Activated naive CD8-positive, alpha-beta T cell treated with anti-CD3 and anti-CD28 coated beads, Interleukin-2, amount 10 ng/mL, durations not matched to agents 7 days and 5 days (primary cell): ENCODE measurements around the gene CCDC71L. TPM values are rescaled to one million over a fixed set of nuclear protein-coding genes. Genes with fewer than 3 reads are reported as not detected.
"Not testable (repeated sequence)": the region's sequence is repeated elsewhere in the genome, so short reads cannot be mapped to it uniquely, and the experiment has no call there.

ENCODE experiments used
- ATAC-seq: fragments of 150-1000 bp; cut with Tn5 transposase; one replicate; pipeline ENCODE4 v1.10.0; 2021; ENCODE audit warnings: low read depth, moderate library complexity
- POLR2A ChIA-PET: fragments of 350-600 bp; sonication (Branson Sonifier 250); formaldehyde crosslinking; loops from one replicate; lab custom pipeline; 2021; ENCODE audit warnings: antibody characterized with exemption; lab: Charles Lee
- DNase-seq: peaks from one replicate; pipeline ENCODE4 v3.0.0; 2021
- H3K27ac Mint-ChIP-seq: one replicate; pipeline ENCODE4 v1.8.0; 2022; ENCODE audit warnings: mild to moderate bottlenecking, mixed read lengths
- H3K27me3 Mint-ChIP-seq: one replicate; pipeline ENCODE4 v1.8.0; 2022; ENCODE audit warnings: mild to moderate bottlenecking, moderate library complexity, mixed read lengths
- H3K36me3 Mint-ChIP-seq: one replicate; pipeline ENCODE4 v1.8.0; 2021; ENCODE audit warnings: mild to moderate bottlenecking, mixed read lengths
- H3K4me1 Mint-ChIP-seq: one replicate; pipeline ENCODE4 v1.8.0; 2021; ENCODE audit warnings: mixed read lengths
- H3K4me3 Mint-ChIP-seq: one replicate; pipeline ENCODE4 v1.8.0; 2022; ENCODE audit warnings: mild to moderate bottlenecking, moderate library complexity, mixed read lengths
- H3K9me3 Mint-ChIP-seq: one replicate; pipeline ENCODE4 v1.8.0; 2021; ENCODE audit warnings: mixed read lengths
- total RNA-seq, 2 experiments: library from RNA; stranded (reverse); gene quantifications; one replicate each; pipeline ENCODE4 v1.2.3, GENCODE V29; 2021

CCDC71L gene
- total RNA-seq, result 10 to 100 TPM; 20.5 to 22.3 TPM

DNA sequence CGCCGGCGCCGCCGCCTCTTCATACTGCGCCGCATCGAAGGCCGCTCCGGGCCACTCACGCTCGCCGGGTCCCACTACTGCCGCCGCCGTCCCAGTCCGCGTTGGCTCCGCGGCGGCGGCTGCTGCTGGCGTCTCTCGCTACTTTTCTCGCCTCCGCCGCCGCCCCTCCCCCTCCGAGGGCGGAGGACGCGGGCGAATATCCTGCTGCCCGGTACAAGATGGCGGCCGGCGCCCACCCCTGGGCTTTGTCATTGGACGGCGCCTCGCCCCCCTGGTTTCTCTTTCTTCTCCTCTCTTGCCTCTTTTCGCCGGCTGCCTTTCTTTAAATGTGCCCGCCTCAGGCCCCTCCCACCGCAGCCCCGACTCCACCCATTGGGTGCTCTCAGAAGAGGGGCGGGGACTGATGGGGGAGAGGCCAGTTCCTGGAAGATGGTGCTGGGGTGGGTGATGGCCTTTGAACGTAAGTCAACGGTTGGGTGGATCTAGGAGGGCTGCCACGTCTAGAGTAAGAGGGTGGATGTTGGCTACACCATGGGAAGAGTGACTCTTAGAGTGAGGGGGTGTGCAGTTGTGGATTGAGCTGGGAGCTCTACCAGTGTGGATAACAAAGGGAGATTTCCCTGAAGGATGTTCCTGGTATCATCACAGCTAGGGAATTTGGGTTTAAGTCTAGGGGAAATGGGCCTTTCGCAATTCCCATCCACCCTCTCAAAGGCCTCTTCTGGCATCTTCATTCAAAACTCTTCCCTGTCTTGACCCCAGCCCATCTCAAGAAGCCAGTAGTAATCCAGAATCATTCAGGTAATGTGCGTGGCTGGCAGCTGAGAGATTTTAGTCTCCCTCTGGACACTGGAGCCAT is at the start of gene CCDC71L:
Gene CCDC71L, minus strand, starts transcription at position 297 of the 859 bp plus-strand sequence. Its CDS starts 262 bp downstream, at position 35.
- Mint-ChIP-seq H3K27me3 (peaks cover 5% of the 10 kb centered on the region), H3K4me3 (peak within 1 kb of the TSS; percentile 94), H3K27ac (peak within 1 kb of the TSS; percentile 90), H3K4me1 (peaks cover 22% of the 10 kb centered on the region), H3K36me3 (peaks cover 2% of the 10 kb centered on the region), H3K9me3 (peaks cover 2% of the 10 kb centered on the region)
- peak; percentile 95 for DNase-seq
- POLR2A ChIA-PET, result interaction anchor here (0.6 to 2.1 kb wide), 8 partner anchors 58 to 590 kb away, joined by 3 to 15 read pairs (median 3); partner anchors contain the start of gene NAMPT
- ATAC-seq, result peak; percentile 80

DNA sequence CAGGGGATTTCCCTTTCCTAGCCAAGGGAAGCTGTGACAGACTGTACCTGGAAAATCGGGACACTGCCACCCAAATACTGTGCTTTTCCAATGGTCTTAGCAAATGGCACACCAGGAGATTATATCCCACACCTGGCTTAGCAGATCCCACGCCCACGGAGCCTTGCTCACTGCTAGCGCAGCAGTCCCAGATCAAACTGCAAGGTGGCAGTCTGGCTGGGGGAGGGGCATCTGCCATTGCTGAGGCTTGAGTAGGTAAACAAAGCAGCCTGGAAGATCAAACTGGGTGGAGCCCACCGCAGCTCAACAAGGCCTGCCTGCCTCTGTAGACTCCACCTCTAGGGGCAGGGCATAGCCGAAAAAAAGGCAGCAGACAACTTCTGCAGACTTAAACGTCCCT is 48.6 kb upstream of the CCDC71L start:
- H3K4me3 Mint-ChIP-seq, H3K27ac Mint-ChIP-seq, H3K36me3 Mint-ChIP-seq, POLR2A ChIA-PET, DNase-seq, ATAC-seq, H3K27me3 Mint-ChIP-seq, H3K4me1 Mint-ChIP-seq, H3K9me3 Mint-ChIP-seq: not testable (repeated sequence)

DNA sequence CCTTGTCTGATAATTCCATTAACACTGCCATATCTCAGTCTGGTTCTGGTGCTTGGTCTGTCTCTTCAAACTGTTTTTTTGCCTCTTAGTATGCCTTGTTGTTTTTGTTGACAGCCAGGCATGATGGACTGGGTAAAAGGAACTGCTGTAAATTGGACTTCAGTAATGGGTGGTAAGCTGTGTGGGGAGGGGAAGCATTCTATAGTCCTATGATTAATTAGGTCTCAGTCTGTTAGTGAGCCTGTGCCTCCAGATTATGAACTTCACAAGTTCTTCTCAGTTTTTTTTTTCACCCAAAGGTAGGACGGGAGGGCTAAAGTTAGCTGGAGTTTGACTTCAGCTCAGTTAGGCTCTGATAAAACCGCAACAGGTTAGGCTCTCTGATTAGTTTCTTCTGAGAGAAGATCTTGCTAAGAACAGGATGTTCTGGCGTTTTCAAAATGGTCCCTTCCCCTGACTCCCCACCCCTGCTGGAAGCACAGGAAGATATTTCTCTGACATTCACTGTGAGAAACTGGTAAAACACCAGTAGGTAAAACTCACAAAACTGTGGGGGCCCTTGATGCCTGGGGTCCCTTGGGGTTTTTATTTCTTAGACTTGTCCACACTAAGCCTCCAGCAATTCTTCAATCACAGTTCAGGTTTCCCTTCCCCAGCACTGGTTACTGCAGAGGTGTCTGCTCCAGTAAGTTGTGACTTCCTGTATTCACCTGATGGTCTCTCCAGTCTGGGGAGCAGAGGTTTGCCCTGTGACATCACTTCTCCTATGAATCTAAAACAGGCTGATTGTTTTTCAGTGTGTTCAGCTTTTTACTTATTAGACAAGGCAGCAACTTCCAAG is 43.3 kb upstream of the CCDC71L start:
- peak; percentile 78 for ATAC-seq
- POLR2A ChIA-PET, result no interaction called here
- DNase-seq, result no peak
- Mint-ChIP-seq H3K36me3 (no peaks in the 10 kb centered on the region), H3K4me3 (no peak overlapping the region), H3K27ac (no peak overlapping the region), H3K4me1 (peaks cover 3% of the 10 kb centered on the region), H3K27me3 (peaks cover 6% of the 10 kb centered on the region), H3K9me3 (peaks cover under 1% of the 10 kb centered on the region)

DNA sequence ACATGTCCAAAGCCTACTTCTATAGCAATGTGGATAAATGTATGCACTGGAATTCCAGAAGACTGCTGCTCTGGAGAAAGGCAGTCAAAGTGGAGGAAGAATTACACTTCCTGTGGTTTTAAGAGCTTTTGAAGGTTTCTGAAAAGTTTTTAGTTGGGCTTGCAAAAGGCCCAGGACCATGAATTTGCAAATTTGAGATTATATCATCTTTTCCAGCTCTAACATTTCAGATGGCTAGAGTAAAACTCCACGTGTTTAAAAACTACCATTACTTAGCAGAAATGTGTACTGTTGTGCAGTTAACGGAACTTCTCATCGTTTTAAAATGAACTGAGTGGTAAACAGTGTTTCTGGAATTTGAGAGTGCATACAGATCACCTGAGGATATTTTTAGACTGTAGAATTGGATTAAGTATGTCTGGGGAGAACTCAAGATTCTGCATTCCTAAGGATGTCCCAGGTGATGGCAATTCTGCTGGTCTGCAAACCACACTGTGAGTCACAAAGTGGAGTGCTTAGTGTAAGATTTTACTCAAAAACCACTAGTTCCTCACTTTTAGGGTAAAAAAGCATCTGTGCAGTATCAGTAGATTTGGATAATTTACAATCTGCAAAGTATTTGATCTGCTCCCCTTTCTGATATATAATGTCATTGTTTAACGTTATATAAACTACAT is 32.9 kb upstream of the CCDC71L start:
- ATAC-seq, result no peak
- H3K36me3 Mint-ChIP-seq, result no peaks in the 10 kb centered on the region
- POLR2A ChIA-PET, result no interaction called here
- H3K9me3 Mint-ChIP-seq, result no peaks in the 10 kb centered on the region
- no peak overlapping the region for H3K27ac Mint-ChIP-seq
- peaks cover 10% of the 10 kb centered on the region for H3K4me1 Mint-ChIP-seq
- H3K4me3 Mint-ChIP-seq, result no peak overlapping the region
- no peaks in the 10 kb centered on the region for H3K27me3 Mint-ChIP-seq
- DNase-seq, result no peak

DNA sequence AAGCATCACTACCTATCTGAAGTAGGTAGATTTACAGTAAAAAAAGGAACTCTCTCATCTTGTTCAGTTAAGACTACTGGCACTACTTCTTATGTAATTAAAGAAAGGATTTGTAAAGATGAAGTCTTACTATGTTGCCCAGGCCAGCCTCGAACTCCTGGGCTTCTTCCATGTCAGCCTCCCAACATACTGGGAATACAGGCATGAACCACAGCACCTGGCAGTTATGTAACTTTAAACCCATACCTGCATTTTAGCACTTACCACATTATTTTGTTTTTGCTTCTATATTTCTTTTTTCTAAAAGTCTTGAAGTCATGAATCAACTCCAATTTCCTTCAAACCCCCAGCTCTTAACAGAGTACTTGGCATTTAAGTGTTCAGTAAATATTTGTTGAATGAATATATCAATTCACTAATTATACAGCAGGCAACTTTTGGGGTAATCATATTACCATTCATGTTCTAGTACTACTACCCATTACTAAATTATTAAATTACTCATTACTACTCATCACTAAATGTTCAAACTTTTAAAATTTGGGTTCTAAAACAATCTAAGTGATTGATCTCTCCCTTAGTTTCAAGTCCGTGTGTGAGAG is 31.6 kb upstream of the CCDC71L start:
- H3K9me3 Mint-ChIP-seq, result peaks cover 6% of the 10 kb centered on the region
- peaks cover 5% of the 10 kb centered on the region for H3K36me3 Mint-ChIP-seq
- no peak overlapping the region for H3K27ac Mint-ChIP-seq

DNA sequence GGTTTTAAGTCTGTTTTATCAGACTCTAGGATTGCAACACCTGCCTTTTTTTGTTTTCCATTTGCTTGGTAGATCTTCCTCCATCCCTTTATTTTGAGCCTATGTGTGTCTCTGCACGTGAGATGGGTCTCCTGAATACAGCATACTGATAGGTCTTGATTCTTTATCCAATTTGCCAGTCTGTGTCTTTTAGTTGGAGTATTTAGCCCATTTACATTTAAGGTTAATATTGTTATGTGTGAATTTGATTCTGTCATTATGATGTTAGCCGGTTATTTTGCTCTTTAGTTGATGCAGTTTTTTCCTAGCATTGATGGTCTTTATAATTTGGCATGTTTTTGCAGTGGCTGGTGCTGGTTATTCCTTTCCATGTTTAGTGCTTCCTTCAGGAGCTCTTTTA is 27.2 kb upstream of the CCDC71L start:
- H3K4me1 Mint-ChIP-seq, DNase-seq, H3K27me3 Mint-ChIP-seq, POLR2A ChIA-PET, H3K4me3 Mint-ChIP-seq, H3K27ac Mint-ChIP-seq, H3K36me3 Mint-ChIP-seq, ATAC-seq: not testable (repeated sequence)
- H3K9me3 Mint-ChIP-seq, result peaks cover 14% of the 10 kb centered on the region

More for the DNA sequence above, 31.6 kb upstream of the CCDC71L start:
- POLR2A ChIA-PET, result no interaction called here
- DNase-seq, result no peak
- Mint-ChIP-seq H3K4me1 (peaks cover 13% of the 10 kb centered on the region), H3K27me3 (no peaks in the 10 kb centered on the region), H3K4me3 (no peak overlapping the region)
- ATAC-seq, result no peak

DNA sequence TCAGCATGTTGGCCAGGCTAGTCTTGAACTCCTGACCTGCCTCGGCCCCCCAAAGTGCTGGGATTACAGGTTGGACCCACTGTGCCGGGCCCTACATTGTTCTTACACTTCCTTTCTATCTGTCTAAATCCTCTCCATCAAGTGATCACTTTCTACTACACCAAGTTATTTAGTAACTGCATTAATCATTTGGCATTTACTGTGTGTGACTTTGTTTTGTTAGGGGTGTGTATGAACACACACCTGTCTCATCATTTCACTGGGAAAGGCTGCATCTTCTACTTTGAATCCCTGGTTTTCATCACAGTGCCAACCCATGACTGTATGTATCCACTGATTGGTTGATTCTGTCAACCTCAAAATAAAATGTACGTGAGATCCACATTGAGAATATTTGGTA is 23.0 kb upstream of the CCDC71L start:
- Mint-ChIP-seq H3K36me3 (peaks cover 6% of the 10 kb centered on the region), H3K27me3 (peaks cover 2% of the 10 kb centered on the region), H3K9me3 (peaks cover 14% of the 10 kb centered on the region), H3K4me3 (no peak overlapping the region), H3K27ac (no peak overlapping the region), H3K4me1 (peaks cover 12% of the 10 kb centered on the region)
- POLR2A ChIA-PET, result no interaction called here
- DNase-seq, result no peak
- no peak for ATAC-seq

DNA sequence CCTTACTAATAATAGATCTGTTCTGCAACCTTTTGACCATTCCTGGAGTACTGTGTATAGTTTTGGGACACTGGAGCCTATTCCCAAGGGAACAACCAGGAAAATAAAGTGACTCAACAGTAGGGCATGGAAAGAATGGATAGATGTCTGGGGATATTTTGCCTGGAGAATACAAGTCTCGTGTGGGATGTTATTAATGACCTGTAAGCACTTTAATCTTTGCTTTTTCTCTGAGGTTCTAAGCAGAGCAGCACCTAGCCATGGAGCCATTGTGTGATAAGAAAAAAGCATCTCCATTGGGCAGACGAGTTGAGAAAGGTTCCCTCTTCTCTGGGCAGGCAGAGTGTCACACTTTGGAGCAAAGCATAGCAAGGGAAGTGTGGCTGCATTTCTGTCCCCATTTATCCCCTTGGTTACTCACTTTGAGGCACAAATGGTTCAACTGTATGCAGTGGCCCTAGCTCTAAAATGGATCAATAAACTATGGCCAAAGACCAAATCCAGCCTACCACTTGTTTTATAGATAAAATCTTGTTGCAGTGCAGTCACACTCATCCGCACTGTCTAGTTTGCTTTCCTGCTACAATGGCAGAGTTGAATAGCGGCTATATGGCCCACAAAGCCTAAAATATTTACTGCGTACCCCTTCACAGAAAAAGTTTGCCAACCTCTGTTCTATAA is 21.0 kb upstream of the CCDC71L start:
- POLR2A ChIA-PET, result no interaction called here
- H3K27me3 Mint-ChIP-seq, result peaks cover 2% of the 10 kb centered on the region
- no peak overlapping the region for H3K4me3 Mint-ChIP-seq
- H3K4me1 Mint-ChIP-seq, result peaks cover 9% of the 10 kb centered on the region
- H3K27ac Mint-ChIP-seq, result no peak overlapping the region
- no peak for ATAC-seq
- peaks cover 1% of the 10 kb centered on the region for H3K36me3 Mint-ChIP-seq
- peaks cover 8% of the 10 kb centered on the region for H3K9me3 Mint-ChIP-seq
- no peak for DNase-seq

DNA sequence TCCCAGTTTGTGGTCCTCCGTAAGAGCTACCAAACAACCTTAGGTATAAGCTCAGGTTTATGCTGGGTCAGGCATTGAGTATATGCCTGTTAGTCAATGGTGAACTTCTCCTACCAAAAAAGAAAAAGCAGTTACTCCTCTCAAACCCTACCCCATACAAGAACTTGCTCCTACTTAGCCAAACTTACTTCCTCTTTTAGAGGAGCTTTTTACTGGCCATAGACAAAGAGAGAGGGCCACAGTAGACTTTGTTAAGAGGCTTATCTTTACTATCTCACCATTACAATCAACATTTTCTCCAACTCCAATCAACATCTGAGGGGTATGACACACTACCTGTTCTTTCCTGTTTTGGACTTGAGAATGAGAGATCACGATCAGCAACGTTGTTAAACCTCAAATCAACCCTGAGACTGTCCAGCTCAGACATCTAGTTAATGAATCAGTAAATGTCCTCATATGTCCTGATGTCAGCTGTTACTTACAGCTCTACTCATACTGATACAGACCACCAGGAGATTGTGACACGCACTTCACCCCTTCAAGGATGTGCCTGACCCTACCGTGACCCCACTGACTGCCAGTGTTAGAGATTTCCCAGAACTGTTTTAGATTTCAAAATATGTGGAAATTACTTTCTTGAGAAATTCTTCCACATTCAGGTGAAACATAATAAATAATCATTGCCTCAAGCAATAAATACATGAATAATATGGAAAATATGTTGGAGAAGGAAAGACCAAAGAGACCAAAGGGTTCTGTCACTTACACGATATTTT is 18.4 kb upstream of the CCDC71L start:
- Mint-ChIP-seq H3K27ac (peak overlapping the region; percentile 9), H3K4me1 (peaks cover 9% of the 10 kb centered on the region), H3K9me3 (peaks cover 4% of the 10 kb centered on the region), H3K36me3 (no peaks in the 10 kb centered on the region), H3K27me3 (peaks cover 2% of the 10 kb centered on the region), H3K4me3 (no peak overlapping the region)
- POLR2A ChIA-PET, result interaction anchor here (1.2 kb wide), 1 partner anchor 19 kb away, joined by 3 read pairs; no protein-coding TSS in a partner anchor
- ATAC-seq, result peak; percentile 74
- no peak for DNase-seq

DNA sequence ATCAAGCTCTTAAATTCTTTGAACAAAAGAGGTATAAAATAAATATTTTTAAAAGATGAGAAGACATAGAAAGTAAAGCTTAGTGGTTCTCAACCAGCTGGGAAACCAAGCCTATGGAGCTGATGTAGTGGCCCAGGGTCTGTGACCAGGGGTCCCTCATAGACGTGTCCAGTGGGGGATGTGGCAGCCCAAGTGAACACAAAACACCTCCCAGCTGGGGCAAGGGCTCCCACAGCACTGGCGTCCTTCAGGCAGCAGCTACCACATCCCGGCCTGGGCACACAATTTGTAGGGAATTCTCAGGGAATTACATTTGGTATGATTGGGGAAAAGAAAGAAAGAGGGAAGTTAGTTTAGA is 17.8 kb upstream of the CCDC71L start:
- H3K27ac Mint-ChIP-seq, result no peak overlapping the region
- no peaks in the 10 kb centered on the region for H3K36me3 Mint-ChIP-seq
- H3K9me3 Mint-ChIP-seq, result peaks cover 7% of the 10 kb centered on the region
- H3K27me3 Mint-ChIP-seq, result peaks cover 2% of the 10 kb centered on the region
- peaks cover 9% of the 10 kb centered on the region for H3K4me1 Mint-ChIP-seq
- DNase-seq (no peak), ATAC-seq (no peak)
- POLR2A ChIA-PET, result interaction anchor here (1.2 kb wide), 1 partner anchor 18 kb away, joined by 3 read pairs; no protein-coding TSS in a partner anchor
- no peak overlapping the region for H3K4me3 Mint-ChIP-seq

DNA sequence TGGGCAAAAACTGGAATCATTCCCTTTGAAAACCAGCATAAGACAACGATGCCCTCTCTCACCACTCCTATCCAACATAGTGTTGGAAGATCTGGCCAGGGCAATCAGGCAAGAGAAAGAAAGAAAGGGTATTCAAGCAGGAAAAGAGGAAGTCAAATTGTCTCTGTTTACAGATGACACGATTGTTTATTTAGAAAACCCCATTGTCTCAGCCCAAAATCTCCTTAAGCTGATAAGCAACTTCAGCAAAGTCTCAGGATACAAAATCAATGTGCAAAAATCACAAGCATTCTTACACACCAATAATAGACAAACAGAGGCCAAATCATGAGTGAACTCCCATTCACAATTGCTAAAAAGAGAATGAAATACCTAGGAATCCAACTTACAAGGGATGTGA is 15.5 kb upstream of the CCDC71L start:
- H3K27ac Mint-ChIP-seq, H3K4me1 Mint-ChIP-seq, H3K4me3 Mint-ChIP-seq, DNase-seq, ATAC-seq, POLR2A ChIA-PET, H3K36me3 Mint-ChIP-seq, H3K27me3 Mint-ChIP-seq: not testable (repeated sequence)
- H3K9me3 Mint-ChIP-seq, result peaks cover 11% of the 10 kb centered on the region

DNA sequence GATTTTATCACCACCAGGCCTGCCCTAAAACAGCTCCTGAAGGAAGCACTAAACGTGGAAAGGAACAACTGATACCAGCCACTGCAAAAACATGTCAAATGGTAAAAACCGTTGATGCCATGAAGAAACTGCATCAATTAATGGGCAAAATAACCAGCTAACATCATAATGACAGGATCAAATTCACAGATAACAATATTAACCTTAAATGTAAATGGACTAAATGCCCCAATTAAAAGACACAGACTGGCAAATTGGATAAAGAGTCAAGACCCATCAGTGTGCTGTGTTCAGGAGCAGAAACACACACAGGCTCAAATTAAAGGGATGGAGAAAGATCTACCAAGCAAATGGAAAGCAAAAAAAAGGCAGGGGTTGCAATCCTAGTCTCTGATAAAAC is 12.7 kb upstream of the CCDC71L start:
- H3K36me3 Mint-ChIP-seq, DNase-seq, POLR2A ChIA-PET, H3K27ac Mint-ChIP-seq, H3K4me3 Mint-ChIP-seq, H3K27me3 Mint-ChIP-seq, H3K4me1 Mint-ChIP-seq, ATAC-seq: not testable (repeated sequence)
- H3K9me3 Mint-ChIP-seq, result peaks cover 14% of the 10 kb centered on the region
